ENCODE data around the gene LRRN3.
"Not testable (repeated sequence)": the region's sequence is repeated elsewhere in the genome, so short reads cannot be mapped to it uniquely, and the experiment has no call there.

LRRN3 gene

DNA sequence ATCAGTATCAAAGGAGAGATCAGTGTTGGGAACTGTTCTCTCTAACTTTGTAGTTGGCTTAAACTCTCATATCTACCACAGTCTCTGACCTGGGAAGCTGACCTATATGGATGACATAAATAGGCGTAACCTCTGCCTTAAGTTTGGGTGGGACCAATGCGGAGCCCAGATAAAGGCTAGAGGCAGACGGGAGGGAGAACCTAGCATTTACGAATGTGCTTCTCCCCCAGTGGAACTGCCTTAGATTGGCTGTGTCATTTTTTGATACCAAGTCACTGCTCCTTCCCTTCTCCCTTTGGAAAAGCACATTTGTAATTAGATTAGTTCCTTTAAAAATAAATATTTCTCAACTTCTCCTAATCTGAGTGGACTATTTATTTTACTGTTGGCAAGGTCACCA is 23.7 kb upstream of the LRRN3 start:
- no peak for DNase-seq (ENCODE audit: low spot score)
- TF ChIP-seq, protein P1, sequence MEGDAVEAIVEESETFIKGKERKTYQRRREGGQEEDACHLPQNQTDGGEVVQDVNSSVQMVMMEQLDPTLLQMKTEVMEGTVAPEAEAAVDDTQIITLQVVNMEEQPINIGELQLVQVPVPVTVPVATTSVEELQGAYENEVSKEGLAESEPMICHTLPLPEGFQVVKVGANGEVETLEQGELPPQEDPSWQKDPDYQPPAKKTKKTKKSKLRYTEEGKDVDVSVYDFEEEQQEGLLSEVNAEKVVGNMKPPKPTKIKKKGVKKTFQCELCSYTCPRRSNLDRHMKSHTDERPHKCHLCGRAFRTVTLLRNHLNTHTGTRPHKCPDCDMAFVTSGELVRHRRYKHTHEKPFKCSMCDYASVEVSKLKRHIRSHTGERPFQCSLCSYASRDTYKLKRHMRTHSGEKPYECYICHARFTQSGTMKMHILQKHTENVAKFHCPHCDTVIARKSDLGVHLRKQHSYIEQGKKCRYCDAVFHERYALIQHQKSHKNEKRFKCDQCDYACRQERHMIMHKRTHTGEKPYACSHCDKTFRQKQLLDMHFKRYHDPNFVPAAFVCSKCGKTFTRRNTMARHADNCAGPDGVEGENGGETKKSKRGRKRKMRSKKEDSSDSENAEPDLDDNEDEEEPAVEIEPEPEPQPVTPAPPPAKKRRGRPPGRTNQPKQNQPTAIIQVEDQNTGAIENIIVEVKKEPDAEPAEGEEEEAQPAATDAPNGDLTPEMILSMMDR (IDR thresholded peaks at IDR 0.05; ENCODE audit: extremely low read depth, missing control alignments) = no peak

DNA sequence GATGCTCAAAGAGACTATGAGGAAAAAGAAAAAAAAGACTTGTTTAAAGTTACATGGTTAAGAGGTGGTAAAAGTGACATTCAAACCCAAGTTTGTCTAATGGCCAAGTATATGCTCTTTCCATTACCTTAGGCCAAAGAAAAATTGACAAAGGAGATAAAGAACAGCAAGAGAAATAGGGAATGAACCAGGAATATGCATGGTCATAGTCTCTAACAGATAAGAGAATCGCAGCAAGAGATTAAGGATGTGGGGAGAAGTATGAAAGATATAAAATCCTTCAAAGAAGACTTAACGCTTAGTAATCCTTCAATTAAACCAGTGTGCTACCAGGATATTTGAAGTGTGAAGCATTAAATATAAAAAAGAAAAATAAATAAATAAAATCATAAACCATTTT is 23.2 kb upstream of the LRRN3 start:
- TF ChIP-seq, protein P1 (IDR thresholded peaks at IDR 0.05; ENCODE audit: extremely low read depth, missing control alignments) = no peak
- DNase-seq (ENCODE audit: low spot score) = no peak

DNA sequence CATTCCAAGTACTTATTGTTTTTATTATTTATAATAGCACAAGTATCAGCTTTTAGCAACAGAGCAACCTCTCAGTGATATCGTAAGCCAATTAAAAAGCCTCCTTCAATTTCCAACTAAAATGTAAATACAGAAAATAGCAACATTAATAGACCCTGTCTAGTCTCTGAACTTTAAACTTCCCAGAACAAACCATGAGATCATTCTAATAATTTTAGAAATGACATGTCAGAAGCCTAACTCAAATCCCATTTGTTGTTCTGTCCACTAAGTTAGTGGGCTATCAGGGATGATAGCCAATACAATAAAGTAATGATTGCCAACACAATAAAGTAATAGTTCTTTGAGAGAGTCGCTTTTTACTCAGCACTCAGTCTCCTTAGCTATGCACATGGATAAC is 22.3 kb upstream of the LRRN3 start:
- no peak for DNase-seq (ENCODE audit: low spot score)

DNA sequence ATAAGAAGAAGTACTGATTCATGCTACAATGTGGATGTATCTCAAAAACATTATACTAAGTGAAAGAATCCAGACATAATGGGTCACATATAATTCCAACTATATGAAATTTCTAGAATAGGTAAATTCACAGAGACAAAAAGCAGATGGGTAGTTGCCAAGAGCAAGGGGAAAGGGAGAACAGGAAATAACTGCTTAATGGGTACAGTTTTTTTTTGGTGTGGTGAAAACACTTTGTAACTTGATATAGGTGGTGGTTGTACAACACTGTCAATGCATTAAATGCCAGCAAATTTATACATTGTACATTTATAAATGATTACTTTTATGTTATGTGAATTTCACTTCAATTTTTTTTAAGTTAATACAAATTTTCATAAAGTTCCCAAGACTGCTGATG is 19.4 kb upstream of the LRRN3 start:
- TF ChIP-seq, protein P1 (IDR thresholded peaks at IDR 0.05; ENCODE audit: extremely low read depth, missing control alignments) = no peak
- DNase-seq (ENCODE audit: low spot score) = no peak

More for the DNA sequence above, 22.3 kb upstream of the LRRN3 start:
- TF ChIP-seq, protein P1 (IDR thresholded peaks at IDR 0.05; ENCODE audit: extremely low read depth, missing control alignments) = no peak

DNA sequence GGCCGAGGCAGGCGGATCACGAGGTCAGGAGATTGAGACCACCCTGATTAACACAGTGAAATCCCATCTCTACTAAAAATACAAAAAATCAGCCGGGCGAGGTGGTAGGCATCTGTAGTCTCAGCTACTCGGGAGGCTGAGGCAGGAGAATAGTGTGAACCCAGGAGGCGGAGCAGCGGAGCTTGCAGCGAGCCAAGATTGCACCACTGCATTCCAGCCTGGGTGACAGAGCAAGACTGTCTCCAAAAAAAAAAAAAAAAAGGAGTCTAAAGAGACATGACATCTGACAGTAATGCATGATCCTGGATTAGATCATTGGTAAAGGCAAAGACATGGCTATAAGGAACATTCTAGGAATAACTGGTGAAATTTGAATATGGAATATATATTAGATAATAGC is 18.3 kb upstream of the LRRN3 start:
- DNase-seq (ENCODE audit: low spot score) = not testable (repeated sequence)

DNA sequence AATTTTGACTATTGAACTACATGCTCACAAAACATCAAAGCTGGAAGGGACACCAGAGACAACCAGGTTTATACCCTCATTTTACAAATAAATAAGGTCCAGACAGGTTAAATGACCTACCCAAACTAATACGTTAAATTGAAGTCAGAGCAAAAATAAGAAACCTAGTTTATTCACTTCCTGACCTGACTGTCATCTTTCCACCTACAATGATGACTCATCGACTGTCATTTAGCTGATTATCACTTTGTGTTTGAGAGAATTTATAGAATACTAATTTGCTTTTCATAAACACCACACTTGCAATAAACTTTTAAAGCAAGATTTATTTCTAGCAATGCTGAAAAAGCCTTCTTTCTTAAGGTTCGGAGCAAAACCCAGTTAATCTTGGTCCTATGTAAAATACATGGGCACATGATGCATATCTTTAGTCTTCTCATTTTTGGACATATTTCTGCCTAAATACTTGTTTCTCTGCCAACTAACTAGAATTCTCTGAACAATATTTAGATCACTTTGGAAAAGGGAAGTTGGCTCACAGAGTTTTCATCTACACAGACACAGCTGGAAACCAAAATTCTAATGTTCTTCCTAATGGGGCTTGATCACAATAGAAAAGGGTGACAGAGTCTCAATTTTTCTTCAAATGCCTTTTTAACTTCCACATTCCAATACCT is 16.7 kb upstream of the LRRN3 start:
- no peak for DNase-seq (ENCODE audit: low spot score)
- TF ChIP-seq, protein P1 (IDR thresholded peaks at IDR 0.05; ENCODE audit: extremely low read depth, missing control alignments) = no peak

DNA sequence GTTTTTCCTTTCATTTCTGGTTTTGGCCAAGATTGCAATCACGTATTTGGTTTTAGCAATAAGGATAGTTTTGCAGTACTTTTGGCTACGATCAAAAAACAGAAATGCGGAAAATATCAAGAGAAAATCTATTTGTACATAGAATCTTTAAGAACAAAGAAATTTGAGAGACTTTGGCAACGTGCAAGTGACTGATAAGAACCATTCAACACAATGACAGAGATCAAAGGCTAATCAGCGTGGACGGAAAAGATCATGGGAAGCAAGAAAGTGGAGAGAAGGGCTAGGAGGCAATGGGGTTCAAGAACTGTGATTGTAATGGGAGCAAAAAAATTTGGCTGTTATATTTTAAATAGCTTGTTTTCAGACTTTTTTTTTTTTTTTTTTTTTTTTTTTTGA is 16.2 kb upstream of the LRRN3 start:
- no peak for DNase-seq (ENCODE audit: low spot score)
- TF ChIP-seq, protein P1 (IDR thresholded peaks at IDR 0.05; ENCODE audit: extremely low read depth, missing control alignments) = no peak

DNA sequence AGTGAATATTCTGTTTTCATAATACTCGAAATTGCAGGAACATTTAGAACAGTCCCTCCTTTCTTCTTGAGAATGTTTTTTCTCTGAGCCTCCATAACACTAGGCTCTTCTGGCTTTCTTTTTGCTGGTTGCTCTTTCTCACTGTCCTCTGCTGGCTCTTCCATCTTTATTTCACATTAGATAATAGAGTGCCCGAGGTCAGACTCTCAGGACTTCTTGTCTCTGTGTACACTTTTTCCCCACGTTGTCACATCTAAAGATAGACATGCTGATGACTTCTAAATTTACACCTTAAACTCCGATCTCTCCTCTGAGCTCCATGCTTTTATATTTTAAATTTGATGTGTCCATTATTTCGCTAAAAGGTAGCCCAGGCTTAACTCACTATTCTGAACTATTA is 15.4 kb upstream of the LRRN3 start:
- TF ChIP-seq, protein P1 (IDR thresholded peaks at IDR 0.05; ENCODE audit: extremely low read depth, missing control alignments) = no peak
- no peak for DNase-seq (ENCODE audit: low spot score)
